ENCODE measurements around the gene WNT7B. TPM values are rescaled to one million over a fixed set of nuclear protein-coding genes. Genes with fewer than 3 reads are reported as not detected.

The WNT7B gene
- total RNA-seq, 1 donor from 2014 or later, result 0.15 TPM

GRCh38 chr22:45923212-45923611 lies 53.8 kb downstream of the WNT7B start:
- Mint-ChIP-seq H3K4me1 (ENCODE audit: low read depth) (peaks cover 9% of the 10 kb centered on the region), H3K27me3 (ENCODE audit: low read depth) (peaks cover 2% of the 10 kb centered on the region), H3K27ac (ENCODE audit: unreplicated experiment) (no peak overlapping the region), H3K4me3 (ENCODE audit: unreplicated experiment) (no peak overlapping the region), H3K36me3 (ENCODE audit: low read depth) (no peaks in the 10 kb centered on the region), H3K9me3 (ENCODE audit: low read depth) (no peaks in the 10 kb centered on the region)
- DNase-seq (ENCODE audit: low spot score), result no peak
- TF ChIP-seq, protein P1, sequence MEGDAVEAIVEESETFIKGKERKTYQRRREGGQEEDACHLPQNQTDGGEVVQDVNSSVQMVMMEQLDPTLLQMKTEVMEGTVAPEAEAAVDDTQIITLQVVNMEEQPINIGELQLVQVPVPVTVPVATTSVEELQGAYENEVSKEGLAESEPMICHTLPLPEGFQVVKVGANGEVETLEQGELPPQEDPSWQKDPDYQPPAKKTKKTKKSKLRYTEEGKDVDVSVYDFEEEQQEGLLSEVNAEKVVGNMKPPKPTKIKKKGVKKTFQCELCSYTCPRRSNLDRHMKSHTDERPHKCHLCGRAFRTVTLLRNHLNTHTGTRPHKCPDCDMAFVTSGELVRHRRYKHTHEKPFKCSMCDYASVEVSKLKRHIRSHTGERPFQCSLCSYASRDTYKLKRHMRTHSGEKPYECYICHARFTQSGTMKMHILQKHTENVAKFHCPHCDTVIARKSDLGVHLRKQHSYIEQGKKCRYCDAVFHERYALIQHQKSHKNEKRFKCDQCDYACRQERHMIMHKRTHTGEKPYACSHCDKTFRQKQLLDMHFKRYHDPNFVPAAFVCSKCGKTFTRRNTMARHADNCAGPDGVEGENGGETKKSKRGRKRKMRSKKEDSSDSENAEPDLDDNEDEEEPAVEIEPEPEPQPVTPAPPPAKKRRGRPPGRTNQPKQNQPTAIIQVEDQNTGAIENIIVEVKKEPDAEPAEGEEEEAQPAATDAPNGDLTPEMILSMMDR (IDR thresholded peaks at IDR 0.05), result no peak

DNA sequence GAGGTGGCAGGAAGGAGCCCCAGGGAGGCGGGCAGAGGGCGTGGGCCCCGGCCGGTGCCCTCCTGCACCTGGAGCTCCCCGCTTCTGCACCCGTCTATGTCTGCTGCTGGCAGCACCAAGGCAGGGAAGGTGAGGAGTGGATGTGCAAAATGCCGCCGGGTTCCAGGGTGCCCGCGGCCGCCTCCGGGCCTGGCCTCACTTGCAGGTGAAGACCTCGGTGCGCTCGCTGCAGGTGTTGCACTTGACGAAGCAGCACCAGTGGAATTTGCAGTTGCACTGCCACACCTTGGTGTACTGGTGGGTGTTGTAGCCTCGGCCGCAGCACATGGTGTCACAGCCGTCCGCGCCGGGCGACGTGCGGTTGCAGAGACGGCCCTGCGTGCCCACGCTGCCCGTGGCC lies 54.3 kb downstream of the WNT7B start:
- peaks cover 9% of the 10 kb centered on the region for H3K4me1 Mint-ChIP-seq (ENCODE audit: low read depth)
- DNase-seq (ENCODE audit: low spot score), result no peak

DNA sequence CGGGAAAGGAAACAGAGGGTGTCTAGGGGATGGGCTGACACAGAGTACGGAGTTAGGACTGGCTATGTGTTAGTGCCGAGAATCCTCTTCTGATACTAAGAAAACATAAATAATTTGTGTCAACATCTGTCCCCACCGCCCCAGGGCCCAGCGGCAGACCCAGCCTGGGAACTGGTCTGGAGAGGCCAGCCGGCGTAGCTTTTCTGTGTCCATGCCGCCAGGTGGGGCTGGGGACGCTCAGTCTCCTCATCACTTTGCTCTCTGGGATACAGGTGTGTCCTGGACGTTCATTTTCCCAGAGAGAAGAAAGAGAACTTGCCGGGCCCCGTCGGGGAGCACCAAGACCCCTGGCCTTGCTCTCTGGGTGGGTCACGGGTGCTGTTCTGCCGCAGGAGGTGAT lies 54.7 kb downstream of the WNT7B start:
- peaks cover 9% of the 10 kb centered on the region for H3K4me1 Mint-ChIP-seq (ENCODE audit: low read depth)

More for the DNA sequence above, 54.3 kb downstream of the WNT7B start:
- no peaks in the 10 kb centered on the region for H3K36me3 Mint-ChIP-seq (ENCODE audit: low read depth)
- peaks cover 2% of the 10 kb centered on the region for H3K27me3 Mint-ChIP-seq (ENCODE audit: low read depth)
- no peaks in the 10 kb centered on the region for H3K9me3 Mint-ChIP-seq (ENCODE audit: low read depth)
- H3K4me3 Mint-ChIP-seq (ENCODE audit: unreplicated experiment), result no peak overlapping the region
- H3K27ac Mint-ChIP-seq (ENCODE audit: unreplicated experiment), result no peak overlapping the region
- TF ChIP-seq, protein P1 (IDR thresholded peaks at IDR 0.05), result no peak

DNA sequence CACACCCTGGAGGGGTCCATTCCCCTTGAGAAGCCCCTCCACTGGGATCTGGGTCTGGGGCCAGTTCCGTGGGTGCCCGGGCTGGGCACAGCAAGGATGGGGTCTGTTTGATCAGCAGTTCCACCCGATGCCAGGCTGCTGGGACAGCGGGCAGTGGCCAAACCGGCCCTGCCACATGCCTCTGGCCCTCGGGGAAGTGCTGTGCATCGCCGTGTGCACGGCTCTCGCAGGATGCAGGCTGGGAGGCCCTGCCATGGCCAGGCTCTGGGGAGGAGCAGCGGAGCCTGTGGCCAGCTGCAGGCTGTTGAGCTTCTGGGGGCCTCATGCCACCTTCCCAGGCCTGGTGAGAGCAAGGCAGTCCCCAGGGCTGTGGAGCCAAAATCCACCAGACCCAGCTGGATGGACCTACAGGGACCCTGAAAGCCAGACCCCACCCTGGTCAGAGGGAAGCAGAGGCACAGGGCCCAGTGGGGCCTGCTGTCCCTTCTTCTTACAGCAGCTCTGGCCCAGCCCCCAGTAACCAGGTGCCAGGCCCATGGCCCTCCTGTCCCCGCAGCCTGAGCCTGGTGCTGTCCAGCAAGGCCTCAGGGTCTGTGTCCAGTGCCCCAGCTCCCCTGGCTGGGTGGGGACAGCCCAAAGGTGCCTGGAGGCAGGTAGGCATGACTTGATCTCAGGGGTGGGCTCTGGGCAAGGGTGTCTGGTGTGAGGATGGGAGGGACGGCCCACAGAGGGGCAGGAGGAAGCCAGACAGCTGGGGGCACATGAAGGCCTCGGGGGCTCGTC lies 57.3 kb downstream of the WNT7B start:
- no peak for DNase-seq (ENCODE audit: low spot score)
- H3K27ac Mint-ChIP-seq (ENCODE audit: unreplicated experiment), result no peak overlapping the region
- TF ChIP-seq, protein P1 (IDR thresholded peaks at IDR 0.05), result no peak
- peaks cover 9% of the 10 kb centered on the region for H3K4me1 Mint-ChIP-seq (ENCODE audit: low read depth)
- peaks cover 6% of the 10 kb centered on the region for H3K27me3 Mint-ChIP-seq (ENCODE audit: low read depth)
- no peaks in the 10 kb centered on the region for H3K36me3 Mint-ChIP-seq (ENCODE audit: low read depth)
- H3K4me3 Mint-ChIP-seq (ENCODE audit: unreplicated experiment), result no peak overlapping the region
- H3K9me3 Mint-ChIP-seq (ENCODE audit: low read depth), result no peaks in the 10 kb centered on the region

More for the DNA sequence above, 54.7 kb downstream of the WNT7B start:
- Mint-ChIP-seq H3K27me3 (ENCODE audit: low read depth) (peaks cover 2% of the 10 kb centered on the region), H3K9me3 (ENCODE audit: low read depth) (no peaks in the 10 kb centered on the region), H3K36me3 (ENCODE audit: low read depth) (no peaks in the 10 kb centered on the region), H3K27ac (ENCODE audit: unreplicated experiment) (no peak overlapping the region), H3K4me3 (ENCODE audit: unreplicated experiment) (no peak overlapping the region)
- TF ChIP-seq, protein P1 (IDR thresholded peaks at IDR 0.05), result no peak
- DNase-seq (ENCODE audit: low spot score), result no peak

GRCh38 chr22:45918459-45919370 lies 58.2 kb downstream of the WNT7B start:
- H3K4me3 Mint-ChIP-seq (ENCODE audit: unreplicated experiment), result no peak overlapping the region
- peaks cover 9% of the 10 kb centered on the region for H3K27me3 Mint-ChIP-seq (ENCODE audit: low read depth)
- TF ChIP-seq, protein P1 (IDR thresholded peaks at IDR 0.05), result no peak
- peaks cover 9% of the 10 kb centered on the region for H3K4me1 Mint-ChIP-seq (ENCODE audit: low read depth)
- H3K36me3 Mint-ChIP-seq (ENCODE audit: low read depth), result peaks cover 4% of the 10 kb centered on the region
- H3K9me3 Mint-ChIP-seq (ENCODE audit: low read depth), result peaks cover 5% of the 10 kb centered on the region
- DNase-seq (ENCODE audit: low spot score), result no peak
- peak overlapping the region; percentile 49 for H3K27ac Mint-ChIP-seq (ENCODE audit: unreplicated experiment)
